ENCODE results near the gene CHD2.

Gene CHD2

DNA sequence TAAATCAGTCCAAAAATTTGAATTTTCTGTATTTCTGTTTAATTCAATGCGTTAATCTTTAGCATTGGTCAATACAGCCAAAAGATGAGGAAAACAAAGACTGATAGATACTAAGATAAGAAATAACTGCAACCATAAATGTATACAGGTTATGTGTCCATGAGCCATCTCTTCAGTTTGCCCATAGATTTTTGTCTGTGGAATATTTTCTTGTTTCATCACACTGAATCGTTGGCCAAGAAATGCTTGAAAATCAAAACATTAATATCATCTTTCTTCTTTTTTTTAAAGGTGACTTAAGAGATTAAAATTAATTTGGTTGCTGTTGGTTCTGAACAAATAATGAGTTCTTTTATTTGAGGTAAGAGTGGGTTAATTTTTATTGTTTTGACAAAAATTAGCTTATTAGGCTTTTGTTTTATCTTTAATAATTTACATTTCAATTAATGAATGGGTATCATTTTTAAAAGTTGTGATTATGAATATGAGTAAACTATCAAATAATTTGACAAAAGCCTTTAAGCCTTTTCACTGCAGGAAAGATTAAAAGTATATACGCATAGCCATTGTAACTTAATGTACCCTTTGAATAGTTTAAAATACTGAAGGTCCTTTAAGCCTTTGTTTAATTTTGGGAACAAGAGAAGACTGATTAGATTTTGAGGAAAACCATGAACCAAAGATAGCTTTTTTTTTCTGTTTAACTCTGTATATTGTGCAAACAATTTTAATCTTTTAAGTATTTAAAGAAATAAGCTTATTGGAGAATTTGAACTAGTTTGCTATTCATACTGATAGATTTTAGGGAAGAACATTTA lies 14.7 kb upstream of the CHD2 start:
- DNase-seq: no peak

DNA sequence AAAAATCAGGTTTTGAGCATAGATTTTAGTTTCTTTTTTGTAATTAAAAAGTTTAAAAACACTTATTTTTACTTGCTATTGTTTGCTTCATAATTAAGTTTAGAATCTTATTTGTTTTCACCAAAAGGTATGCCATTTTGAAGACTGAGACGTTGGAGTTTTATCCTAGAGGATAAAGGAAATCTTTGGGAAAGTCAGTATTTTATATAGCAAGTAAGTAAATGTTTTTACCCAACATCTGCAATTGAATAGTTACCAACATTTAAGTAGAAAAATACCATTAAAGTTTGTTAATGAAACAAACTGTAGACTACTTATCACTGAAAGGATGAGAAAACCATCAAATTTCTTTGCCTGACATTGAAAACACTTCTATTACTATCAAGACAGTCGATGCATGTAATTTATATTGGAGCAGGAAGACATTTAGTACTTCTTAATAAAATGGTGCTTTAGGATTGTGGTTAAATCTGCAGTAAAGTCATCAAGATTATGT lies 14.0 kb upstream of the CHD2 start:
- DNase-seq: no peak

DNA sequence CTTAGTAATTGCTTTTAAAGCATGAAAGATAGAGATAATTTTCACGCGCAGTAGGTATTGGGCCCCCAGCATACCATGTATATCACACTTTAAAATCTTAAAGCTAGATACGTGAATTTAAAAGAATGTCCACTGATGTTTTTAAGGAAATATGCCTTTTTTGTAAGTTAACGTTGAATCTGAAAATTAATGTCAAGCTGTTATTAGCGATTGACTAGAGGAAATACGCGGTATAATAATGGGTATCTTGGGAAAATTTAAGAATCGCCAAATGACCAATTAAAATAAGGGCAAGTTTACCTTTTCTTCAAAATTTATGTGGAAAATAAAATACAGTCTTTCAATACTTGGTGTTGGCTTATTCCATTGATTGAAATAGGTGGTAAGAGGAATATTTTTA lies 13.3 kb upstream of the CHD2 start:
- no peak for DNase-seq

DNA sequence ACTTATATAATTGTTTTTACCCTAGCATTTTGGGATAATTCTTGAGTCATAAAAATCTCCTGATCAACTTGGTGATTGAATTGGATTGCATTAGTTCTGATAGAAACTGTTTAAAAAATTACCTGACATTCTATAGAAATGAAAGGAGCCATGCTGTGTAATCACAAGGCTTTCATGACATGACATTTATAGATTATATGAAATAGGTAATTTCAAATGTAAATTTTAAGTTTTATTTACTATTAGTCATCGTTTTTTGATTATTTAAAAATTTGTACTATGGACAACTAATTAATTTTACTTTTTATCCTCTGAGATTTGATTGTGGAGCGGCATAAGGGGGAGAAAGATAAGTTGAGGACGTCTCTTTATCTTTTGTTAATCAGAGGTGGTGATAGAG lies 12.3 kb upstream of the CHD2 start:
- no peak for DNase-seq

DNA sequence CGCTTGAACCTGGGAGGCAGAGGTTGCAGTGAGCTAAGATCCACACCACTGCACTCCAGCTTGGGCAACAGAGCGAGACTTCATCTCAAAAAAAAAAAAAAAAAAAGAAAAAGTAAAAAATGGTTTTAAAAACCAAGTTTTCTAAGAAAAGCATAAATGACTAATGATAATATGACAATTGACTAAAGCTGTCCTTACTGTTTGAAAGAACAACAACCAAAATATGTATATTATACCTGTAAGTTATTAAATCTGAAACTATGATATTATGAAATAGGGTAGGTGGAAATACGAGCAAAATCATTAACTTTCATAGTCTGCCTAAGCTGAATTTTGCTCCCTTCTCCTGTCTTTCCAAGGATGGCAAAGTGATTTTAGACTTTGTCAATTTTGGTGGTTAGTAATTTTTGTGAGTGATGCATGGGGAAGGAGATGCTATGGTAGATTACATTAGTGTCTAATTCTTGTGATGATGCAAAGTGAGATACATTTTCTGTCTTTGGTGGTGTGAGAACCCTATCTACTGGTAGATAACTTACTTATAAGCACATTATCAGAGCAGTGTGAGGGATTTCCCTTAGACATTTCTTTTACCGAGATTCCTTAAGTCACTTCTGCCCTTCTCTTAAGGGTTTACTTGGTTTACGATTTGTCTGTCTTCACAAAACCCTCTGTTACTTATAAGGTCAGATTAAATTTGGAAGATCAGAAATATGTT lies 10.6 kb upstream of the CHD2 start:
- DNase-seq: no peak

DNA sequence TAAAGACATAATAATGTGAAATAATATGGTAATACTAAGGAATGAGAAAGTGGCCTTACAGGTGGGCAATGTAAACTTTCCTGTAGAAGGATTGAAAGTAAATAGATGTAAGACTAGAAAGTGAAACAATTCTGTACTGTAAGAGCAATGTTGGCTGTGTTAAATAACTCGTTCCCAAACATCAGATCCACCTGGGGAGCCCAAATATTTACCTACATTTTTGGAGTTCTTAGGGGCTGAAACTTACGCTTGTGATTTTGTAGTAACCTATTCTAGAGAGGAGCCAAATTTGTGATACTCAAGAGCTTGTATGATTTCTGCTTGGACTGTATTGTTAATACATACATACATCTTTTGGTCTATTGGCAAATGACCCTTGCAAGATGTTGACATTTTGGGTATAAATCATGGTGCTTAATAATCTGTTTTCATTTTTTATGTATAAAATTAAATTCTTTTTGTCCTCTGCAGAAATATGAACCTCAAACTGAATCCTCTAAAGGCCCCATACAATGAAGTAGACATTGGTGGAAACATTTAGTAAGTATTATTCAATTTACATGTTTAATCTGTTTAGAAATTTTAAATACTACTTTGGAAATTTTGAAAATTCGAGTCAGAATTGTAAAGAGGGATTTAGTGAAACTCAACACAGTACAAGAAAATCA lies 8.5 kb upstream of the CHD2 start:
- DNase-seq: no peak

DNA sequence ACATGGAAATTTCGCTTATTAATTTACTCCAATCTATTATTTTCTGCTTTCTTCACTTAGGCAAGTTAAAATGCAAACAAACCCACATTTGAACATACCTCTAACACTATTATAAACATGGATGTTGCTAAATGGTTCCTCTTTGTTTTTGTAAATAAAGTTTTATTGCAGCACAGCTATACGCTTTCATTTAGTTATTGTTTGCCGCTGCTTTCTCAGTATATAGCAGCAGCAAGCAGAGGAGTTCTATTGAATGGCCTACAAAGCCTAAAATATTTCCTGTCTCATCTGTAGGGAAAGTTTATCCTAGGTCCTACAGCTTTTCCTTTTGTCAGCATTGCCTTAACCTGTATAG lies 7.9 kb upstream of the CHD2 start:
- no peak for DNase-seq

DNA sequence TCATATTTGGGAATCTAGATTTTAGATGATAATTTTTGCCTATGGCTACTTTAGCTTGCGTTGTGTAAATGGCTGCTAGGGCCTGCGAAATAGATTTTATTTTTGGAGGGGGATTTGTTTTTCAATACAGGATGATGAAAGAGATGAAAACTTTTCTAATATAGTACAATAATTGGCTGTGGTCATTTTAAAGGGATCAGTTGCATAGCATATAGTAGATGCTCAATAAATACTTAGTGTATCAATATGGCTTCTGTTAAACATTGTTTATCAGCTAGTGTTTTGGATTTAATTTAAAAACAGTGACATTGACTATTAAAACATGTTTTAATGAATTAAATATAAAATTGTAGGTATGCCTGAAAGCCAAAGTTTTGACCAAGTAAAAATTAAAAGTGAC lies 6.9 kb upstream of the CHD2 start:
- DNase-seq: no peak

DNA sequence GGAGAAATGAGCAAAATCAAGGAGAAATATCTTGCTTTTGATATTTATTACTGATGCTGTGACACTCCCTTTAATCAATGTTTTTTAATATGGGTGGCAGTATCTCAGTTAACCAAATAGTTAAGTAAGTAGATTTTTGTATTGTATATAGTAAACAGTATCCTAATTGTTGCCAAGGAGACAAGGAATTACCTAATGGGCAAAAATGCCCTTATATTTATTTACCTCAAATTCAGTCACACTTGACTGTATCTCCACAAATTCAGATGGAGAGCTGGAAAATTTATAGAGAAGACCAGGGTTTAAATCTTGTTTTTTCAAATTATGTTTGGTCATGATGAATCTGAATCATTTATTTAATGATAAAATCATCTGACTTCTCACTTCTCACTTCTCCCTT lies 3.6 kb upstream of the CHD2 start:
- no peak for DNase-seq

DNA sequence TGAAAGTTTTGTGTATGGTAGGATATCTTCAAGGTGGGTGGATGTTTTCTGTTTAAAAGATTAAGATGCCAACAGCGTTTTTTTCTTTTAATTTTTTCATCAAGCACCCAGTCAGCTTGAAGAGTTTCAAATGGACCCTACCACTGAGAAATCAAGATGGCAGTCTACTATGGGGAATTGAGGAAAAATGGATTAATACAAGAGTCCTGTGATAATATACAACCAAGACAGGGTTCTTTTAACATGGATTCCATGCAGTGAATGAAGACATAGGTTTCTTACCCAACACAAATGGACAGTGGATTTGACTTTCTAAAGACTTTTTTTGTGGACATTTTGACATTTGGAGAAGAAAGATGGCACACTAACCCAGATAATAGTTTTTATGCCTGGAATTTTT lies 2.5 kb upstream of the CHD2 start:
- no peak for DNase-seq

DNA sequence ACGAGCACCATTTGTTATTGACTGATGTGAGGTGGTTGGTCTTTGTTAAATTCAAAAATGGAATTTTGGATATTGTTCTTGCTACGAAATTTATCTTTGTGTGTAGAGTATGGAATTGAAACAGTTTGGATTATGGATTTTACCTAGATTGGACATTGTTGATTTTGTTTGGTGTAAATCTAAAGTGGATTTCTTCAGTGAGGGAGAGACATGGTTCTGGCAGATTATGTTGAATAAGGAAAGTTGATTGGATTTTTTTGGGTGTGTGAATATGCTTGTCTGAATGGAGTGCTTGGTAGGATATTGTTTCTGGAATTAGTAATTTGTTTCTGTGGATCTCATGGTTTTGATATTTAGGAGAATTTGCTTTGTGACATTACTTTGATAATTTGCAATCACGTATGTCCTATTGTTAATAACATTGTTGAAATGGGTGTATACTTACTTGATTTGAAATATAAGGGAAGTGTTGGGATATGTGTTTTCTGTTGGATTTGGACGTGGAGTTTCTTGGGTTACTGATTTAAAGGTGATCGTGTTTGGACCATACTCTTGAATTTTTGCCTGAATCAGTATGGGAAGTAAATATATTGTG lies 1.0 kb upstream of the CHD2 start:
- DNase-seq: no peak

DNA sequence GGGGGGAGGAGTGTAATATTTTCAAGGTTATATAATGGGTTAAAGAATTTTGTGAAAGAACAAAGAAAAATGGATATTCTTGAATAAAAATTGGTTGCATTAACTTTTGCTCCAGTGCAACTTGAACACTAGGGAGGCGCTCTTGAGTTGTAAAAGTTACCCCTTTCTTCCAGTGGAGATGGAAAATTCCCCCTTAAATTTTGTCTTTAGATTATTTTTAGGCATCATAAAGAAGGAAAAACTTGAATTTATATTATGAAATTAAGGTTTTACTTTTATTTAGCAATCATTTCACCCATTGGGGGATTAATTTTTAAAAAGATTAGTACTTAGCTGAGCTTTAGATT lies 550 bp upstream of the CHD2 start:
- DNase-seq: no peak

DNA sequence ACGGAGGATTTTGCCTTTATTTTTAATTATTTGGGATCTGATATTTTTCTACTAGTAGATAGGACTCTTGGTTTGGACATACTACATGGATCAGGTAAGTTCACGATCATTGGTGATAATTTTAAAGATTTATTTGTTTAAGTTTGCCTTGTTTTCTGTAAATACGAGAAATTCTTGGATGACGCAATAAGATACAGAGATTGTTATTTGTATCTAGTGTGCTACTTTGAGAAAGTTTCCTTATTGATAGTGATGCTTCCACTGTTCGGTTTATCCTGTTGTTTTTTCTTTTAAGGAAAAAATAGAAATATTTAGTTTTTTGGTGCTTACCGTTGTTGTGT lies 577 bp downstream of the CHD2 start:
- DNase-seq: no peak

DNA sequence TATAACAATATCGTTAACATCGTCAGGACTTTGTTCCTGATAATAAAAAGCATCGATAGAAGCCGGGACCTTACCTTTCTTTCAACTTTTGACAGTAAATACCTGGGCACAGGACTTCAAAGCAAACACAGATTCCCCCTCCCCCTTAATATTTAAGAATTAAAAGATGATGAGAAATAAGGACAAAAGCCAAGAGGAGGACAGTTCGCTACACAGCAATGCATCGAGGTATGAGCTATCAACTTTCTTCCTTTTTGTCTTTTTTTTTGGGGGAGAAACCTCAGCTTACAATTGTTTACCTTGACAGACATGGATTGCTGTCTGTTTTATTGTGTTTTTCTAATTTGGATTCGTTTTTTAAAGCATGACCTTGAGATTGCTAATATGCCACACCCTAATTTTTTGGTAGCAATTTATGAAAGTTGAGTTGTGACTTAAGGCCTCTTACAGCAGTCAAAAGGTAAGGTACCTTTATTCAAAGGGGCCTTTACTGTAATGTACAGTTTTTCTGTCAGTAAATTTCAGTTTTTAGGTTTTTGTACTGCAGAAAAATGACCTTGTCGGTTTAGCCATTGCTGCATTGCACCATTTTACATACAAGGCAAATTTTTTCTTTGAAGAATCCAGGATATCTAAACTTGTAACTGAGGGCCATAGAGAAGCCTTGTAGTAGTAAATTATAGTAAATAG lies 1.1 kb downstream of the CHD2 start:
- no peak for DNase-seq

DNA sequence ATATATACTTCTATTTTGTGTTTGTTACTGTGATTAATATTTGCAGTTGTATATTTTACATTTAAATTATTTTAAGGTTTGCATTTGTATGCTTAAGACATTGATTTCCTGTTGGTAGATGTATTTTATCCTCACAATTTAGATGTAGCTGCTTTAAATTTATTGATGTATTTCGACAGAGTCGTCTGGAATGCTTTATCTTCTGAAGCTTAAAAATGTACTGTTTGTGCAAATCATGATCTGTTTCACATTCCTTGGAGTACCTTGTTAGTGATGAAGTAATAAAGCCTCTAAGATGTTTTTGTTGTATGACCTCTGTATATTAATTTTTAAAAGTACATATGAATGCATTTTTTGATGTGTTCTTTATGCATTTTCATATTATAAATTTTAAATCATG lies 1.9 kb downstream of the CHD2 start:
- DNase-seq: no peak

DNA sequence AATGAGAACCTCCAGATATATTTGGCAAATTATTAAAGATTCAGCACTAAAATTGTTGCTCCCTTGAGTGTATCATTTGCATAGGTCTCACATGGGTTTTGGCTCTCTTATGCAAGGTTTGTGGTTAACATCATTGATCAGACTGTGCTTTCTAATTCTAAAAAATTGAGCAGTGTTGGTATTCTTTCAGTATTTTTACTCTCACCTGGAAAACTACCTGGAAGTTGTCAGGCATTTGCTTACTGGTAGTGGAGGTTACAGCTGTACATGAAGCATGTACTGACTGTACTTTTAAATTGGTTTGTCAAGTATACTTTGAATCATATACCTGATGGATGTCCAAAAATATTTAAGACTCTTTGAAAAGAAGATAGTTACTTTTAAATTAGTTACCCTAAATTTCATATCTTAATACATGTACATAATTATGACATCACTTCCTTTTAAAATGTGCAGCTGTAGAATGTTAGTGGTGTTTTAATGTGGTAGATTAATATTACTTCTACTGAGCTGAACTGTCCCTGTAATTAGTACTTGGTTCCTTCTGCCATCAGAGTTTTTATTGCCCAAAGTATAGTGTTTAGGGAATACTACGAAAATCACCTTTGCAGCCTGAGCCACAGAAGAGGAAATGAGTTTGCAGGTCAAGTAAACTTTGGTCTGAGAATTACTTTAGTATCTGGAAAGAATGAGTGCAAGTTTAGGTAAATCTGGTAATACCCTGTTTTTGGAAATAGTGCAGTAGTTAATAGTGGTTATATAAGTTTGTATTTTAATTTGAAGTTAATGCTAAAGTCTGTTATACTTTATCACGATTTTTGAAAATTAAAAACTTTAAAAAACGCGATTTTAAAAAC lies 2.8 kb downstream of the CHD2 start:
- no peak for DNase-seq

DNA sequence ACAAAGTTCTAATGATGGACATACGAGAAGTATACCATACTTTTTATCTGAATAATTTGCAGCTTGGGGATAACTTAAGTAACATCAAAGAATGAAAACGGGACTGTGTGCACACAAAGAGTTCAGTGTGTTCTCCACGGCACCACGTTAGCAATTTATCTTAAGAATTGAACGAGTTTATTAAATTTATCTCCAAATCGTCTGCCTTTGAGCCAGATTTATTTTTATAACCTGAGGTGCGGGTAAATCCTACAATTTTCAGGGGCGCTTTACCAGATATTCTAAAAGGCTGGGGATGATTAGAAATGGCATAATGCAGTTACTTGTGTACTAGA lies 3.5 kb downstream of the CHD2 start:
- DNase-seq: no peak

DNA sequence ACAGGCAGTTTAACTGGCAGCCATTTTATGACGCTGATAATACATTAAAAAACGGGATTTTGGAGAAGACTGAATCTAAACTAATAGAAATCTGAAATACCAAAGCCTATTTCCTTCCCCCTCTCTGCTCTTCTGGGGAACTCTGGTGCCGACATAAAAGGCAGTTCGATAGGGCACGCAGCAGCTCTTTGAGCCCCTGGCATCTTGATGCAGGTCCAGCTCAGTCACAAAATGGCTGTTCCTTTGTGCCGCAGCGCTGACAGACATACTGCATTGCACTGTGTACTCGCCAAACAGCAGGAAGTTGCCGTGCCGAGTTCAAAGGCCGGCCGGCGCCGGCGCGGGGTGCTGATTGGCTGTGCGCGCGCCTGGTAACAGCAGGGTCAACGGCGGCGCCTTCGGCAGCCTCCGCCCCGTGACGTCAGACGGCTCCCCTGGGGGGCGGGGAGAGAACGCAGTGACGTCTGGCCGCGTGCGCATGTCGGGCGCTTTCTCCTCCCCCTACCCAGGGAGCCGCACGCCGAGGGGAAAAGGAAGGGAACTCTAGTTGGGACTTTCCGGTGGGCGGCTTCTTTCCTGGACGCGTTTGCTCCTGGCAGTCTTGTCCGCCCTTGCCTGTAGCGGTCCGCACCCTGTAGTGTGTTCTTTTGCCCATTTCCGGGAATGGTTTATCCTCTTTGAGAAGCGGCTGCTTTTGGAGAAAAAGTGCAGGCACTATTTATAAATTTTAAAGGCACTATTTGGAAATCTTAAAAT lies 4.0 kb downstream of the CHD2 start:
- peak; percentile 99 for DNase-seq

DNA sequence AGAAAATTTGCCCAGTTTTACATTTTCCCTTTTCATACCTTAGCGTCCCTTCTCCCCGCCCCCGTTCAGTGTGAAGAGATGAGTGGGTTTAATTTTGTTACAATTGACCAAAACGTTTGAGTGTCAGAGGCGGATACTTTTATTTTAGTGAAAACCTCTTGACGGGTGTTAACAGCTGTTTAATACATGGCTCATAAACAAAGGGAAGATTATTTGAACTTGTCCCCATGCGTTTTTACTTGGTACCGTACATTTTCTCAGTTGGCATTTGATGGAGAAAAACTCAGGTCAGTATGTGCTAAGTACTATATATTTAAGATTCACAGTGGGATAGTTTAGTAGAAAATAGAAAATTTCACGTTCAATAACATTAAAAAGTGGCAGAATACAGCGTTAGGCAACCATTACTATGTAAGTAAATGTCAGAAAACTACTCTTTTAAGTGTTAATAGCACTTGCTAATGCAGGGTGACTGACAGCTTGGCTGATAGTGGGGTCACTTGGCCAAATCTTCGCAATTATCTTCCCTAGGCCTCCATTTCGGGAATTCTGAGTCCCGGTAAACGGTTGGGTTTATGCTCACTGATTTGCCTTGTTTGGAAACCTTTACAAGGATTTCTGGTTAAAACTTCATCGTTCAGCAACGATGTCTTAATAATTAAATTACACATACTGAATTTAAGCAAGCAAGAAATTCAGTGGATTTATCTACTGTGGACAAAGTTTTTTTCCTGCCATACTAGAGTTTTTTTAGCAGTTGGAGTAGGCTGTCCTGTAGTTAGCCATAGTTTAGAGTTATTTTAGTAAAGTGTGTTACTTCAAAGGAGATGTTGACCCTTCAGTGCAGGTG lies 4.8 kb downstream of the CHD2 start:
- no peak for DNase-seq

DNA sequence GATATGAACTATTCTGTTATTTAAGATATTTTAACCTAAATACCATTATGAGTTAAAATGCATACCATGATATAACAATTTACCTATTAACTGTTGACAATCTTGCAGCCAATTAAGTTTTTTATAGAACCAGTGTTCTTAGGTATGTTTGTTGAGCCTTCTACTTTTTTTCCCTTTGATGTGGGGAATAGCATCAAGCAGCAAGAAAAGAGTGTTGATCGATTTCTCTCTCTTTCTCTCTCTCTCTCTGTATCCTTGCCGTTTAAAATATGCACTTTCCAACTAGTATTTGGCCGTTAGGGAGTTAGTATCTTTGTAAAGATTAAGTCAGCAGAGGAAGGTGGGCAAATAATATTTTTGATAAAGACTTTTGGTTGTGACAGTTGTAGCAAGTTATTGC lies 5.9 kb downstream of the CHD2 start:
- DNase-seq: no peak

Measured in CD4-positive, alpha-beta T cell treated with Interferon gamma for 1 hour (primary cell).